Thyroid gland (tissue), 4 donors: Measurements from ENCODE around the gene UTS2B.

Experiments
- CTCF ChIP-seq, 6 experiments: fragments of 200-600 bp in 3 of 6; fragments of 450-650 bp in 3 of 6; sonication (generic) in 3 of 6; IDR thresholded peaks; one replicate each; pipeline ENCODE4 v1.5.1; 2016 to 2019; ENCODE audit warnings: antibody characterized with exemption in 6 of 6, mild to moderate bottlenecking in 2 of 6, inconsistent platforms in 1 of 6, moderate library complexity in 1 of 6
- POLR2A ChIP-seq, 2 donors: fragments of 450-650 bp; IDR thresholded peaks; one replicate each; pipeline ENCODE4 v1.6.1; 2017; ENCODE audit warnings: antibody characterized with exemption in 2 of 2, mild to moderate bottlenecking in 2 of 2, moderate library complexity in 1 of 2

- no peak for TF ChIP-seq CTCF (IDR thresholded peaks at IDR 0.05)
- TF ChIP-seq POLR2A (IDR thresholded peaks at IDR 0.05): no peak
Observed at GRCh38 chr3:191314109-191314728, 16.1 kb downstream of the UTS2B start.
